GM18519 (cell line): ENCODE measurements around the gene ABCA2.

ENCODE experiments used
- ATAC-seq: cut with Tn5 transposase; IDR thresholded peaks from one replicate; pipeline ENCODE4 v1.9.1; 2021; ENCODE audit warnings: mild to moderate bottlenecking, moderate library complexity; ENCODE audit not compliant: unreplicated experiment, low FRiP score

Gene ABCA2

DNA sequence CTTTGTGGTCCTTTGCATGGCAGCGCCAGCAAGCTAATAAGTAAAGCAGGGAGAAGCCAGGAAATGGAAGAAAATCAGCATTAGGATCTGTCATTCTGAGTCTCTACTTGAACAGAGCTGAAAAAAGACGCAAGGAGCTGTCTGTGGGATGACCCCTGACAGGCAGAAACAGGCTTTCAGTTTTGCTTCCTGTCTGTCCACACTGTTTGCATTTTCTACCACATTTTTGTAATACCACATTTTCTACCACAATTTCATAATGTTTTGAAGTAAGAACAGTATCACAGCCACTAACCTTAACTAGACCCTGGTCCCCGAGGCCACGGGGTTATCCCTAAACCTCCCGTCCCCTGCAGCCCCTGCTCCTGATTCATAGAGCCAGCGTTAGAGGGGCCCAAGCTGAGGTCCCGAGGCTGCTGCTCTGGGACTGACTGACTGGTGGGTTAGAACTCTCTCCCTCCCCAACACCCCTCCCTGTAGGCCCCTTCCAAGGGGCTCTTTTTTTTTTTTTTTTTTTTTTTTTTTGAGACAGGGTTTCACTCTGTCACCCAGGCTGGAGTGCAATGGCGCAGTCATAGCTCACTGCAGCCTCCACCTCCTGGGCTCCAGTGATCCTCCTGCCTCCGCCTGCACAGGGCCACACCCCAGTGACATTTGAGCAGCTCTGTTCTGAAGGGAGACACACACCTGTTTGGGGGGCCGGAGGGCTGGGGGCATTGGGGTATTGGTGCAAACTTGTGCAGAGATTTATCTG is 27.7 kb downstream of the ABCA2 start:
- ATAC-seq, result peak; percentile 47

DNA sequence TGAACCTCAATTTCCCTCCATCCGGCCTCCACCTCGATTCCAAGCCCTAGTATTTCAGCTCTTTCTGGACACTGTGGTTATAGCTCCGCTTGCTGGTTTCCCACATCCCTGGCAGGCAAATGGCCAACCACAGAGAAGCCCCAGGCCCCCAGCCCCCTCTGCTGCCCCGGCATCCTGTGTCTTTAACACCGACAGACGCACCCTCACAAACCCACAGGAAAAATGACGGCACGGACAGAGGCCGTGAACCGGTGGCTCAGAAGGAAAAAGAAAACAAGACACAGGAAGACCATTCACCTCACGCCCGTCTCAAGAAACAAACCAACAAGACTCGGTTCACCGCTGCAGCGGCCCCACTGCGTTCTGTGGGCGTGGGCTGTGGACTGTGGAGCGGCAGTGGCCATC is 30.2 kb downstream of the ABCA2 start:
- no peak for ATAC-seq

DNA sequence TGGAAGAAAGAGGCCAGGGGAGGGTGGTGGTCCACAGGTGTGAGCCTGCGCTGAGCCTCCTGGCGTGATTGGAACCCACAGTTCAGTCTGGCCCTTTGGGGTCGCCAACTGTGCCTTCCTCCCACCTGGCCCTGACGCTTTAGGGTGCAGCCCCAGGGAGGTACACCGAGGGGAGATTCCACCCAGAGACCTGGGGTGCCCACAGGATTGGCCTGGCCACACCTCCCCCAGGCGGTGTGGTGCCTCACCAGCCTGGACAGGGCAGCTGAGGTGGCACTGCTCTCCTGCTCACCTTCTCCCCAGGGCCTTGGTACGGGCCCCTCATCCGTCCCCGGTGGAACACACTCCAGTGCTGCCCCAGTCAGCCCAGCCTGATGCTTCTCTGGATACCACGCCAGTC is 30.7 kb downstream of the ABCA2 start:
- ATAC-seq, result no peak

DNA sequence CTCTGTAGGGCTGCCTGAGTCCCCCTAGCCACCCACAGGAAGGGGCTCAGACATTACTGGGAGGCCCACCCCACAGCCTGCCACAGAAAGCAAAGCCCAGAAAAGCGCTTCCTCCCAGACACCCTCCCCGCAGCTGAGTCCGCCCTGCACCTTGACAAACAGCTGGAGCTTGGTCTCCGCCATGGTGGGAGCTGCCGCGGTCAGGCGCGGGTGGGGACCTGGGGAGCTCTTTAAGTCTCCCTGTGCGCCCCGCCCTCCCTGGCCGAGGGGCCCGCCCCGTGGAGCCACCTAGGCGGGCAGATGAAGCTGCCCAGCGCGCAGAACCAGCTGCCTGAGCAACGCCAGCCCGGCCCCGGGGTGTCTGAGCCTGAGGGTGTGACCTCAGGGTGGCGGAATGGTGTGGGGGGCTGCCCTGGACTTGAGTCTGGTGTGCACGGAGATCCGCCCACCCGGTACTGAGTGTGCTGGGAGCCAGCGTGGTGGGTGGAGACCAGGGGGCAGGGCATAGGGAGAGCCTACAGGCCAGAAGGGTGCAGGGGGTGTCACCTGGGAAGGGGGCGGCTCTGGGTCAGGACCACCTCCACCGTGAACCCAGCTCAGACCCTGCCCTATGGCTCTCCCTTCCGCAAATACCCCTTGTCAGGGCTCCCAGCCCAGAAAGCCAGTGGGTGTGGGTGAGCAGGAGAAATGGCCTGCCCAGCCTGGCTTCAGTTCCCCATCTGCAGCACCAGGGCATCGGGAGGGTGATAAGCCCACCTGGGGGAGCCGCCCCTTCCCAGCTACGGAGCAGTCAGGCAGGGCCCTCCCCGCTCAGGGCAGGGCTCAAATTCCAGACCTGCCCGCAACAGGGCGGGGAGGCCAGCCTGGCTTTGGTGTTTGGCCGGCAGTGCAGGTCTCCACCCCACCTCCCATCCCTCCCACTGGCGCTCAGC is 31.4 kb downstream of the ABCA2 start, which contains the start of gene CLIC3:
CLIC3 (minus strand) TSS at position 208 of the 932 bp plus-strand sequence; CDS start at position 183, 25 bp downstream.
- ATAC-seq, result no peak

DNA sequence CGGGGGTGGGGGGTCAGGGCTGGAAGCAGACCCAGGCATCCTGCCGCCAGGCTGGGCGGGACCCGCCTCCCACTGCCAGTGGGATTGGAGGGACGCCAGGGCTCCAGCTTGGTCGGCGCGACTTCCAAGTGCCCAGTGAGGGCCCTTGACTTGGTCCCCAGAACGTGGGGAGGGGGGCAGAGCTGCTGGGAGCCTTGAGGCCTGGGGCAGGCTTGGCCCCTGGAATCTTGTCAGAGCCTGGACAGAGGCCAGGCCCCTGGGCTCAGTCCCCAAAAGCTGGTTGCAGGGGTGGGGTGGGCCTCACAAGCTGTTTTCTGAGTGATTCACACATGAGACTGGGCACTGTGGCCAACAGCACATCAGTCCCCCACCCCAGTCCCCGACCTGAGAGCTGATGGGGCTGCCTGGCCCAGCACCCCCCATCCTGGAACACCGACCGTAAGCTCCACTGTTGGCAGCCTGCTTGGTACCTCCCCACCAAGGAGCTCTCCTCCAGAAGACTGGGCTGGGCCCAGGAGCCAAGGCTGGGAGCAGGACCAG is 32.2 kb downstream of the ABCA2 start:
- ATAC-seq, result no peak

DNA sequence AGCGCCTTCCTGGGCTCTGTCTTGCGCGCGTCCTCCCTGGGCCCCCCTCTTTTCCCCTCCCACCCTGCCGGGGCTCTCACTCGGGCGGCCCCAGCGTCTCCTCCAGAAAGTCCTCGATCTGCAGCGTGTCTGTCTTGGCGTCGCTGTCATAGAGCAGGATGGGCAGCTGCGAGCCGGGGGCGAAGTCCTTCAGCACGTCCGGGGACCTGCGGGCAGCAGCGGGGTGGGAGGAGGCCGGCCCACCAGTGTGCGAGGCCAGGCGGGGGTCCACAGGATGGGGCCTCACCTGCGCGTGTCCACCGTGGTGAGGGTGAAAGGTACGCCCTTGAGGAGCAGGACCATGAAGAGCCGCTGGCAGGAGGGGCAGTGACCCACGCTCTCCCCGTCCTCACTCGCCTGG is 32.7 kb downstream of the ABCA2 start:
- no peak for ATAC-seq

DNA sequence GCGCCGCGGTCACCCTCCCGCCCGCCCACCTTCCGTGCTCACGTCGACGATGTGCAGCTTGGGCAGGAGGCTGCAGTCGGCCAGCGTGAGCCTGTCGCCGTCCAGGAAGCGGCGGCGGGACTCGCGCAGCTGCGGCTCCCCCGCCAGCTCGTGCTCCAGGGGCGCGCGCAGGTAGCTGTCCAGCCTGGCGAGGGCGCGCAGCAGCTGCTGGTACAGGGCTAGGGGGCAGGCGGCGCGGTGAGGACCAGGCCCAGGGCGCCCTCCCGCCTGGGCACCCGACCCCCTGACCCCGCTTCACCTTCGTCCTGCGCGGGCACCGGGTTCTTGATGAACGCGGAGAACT is 33.2 kb downstream of the ABCA2 start:
- ATAC-seq, result no peak

DNA sequence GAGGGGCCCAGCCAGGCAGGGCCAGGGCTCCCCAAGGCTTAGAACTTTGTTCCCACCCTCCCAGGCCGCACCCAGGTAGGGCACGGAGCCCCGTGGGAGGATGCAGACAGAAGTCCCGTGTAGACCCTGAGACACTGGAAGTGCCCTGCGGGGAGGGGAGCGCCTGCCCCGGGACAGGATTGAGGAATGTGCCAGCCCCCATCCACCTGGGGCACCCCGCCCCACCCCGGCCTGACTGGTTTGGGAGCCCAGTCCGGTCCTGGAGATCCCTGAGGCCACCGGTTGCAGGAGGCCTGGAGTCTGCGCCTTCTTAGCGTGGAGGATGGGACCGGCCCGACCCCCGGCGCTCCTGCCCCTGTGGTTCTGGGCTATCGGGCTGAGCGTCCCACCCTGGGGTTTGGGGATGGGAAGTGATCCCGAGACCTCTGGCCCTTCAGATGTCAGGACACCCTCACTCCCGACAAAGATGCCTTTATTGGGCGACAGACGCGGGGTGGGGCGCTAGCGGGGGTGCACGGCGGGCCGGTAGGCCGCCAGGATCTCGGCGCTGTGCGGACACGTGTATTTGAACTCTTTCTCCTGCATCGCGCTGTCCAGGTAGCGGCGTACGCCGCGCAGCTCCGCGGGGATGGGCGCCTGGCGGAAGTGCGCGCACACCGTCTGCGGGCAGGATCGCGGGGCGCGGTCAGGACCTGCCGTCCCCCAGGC is 33.7 kb downstream of the ABCA2 start:
- ATAC-seq, result no peak

DNA sequence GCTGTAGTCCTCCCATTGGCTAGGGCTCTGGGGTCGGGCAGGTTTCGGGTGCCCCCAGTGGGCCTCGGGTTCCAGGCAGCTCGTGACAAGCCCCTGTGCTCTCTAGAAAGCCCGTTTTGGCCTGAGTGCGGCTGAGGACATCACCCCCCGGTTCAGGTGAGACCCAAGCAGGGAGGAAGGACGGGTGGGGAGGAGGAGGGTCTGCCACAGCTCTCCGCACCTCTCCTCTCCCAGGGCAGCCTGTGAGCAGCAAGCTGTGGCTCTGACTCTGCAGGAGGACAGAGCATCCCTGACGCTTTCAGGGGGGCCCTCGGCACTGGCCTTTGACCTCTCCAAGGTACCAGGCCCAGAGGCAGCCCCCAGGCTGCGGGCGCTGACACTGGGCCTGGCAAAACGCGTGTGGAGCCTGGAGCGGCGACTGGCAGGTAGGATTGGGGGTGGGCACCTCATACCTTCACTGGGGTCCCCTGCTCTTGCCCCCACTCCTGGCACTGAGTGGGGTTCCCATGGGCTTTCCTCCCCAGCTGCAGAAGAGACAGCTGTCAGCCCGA is 35.1 kb downstream of the ABCA2 start:
- no peak for ATAC-seq

DNA sequence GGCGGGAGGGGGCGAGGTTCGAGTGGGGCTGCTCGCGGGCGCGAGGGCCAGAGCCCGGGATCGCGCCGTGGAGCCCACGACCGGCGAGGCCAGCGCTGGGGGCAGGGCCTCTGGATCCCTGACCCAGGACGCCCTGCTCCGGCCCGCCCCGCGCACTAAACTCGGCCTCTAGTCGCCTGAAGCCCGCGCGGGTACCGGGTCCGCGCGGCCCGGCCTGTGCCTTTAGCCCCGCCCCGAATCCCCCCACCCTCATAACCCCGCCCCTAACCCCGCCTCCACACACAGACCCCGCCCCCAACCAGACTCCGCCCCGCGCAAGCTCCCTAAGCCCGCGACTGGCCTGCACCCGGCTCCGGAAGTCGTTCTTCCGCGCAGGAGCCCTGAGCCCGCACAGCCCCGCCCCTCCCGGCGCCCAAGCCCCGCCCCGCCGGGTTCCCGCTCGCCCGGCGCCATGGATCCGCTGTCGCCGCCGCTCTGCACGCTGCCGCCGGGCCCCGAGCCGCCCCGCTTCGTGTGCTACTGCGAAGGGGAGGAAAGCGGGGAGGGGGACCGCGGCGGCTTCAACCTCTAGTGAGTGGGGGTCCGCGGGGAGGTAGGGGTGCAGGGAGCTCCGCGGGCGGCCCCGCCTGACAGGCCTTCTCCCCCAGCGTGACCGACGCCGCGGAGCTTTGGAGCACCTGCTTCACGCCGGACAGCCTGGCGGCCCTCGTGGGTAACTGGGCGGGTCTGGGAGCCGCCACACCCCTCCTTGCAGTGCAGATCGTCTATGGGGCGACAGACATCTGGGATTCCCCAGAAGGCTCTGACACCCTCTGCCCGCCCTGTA is 35.8 kb downstream of the ABCA2 start, which contains the start of gene PAXX:
PAXX (plus strand) TSS at position 430 of the 826 bp plus-strand sequence; CDS start at position 452, 22 bp downstream.
- peak; percentile 53 for ATAC-seq

DNA sequence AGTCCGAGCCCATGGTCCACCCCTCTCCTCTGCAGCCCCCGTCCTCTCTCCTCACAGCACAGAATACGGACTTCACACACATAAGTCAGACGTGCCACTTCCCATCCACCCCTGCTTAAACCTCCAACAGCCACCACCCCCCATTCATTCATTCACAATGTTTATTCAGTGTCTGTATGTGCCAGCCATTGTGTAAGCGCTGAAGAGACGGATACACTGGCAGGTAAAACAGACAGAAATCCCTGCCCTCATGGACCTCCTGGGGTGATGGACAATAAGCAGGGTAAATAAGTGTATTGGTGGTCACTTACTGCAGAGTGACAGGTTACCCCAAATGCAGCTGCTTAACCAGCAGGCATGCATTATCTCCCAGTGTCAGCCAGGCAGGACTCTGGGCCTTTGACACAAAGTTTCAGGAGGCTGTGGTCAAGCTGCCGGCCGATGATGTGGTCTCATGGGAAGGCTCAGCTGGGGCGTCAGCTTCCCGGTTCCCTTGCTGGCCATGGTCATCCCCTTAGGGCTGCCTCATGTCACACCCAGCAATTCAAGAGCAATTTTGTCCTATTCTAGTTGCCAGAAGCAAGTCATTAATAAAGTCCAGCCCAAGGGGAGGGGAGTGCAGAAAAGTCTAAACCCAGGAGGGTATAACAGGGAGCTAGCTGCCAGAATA is 37.7 kb downstream of the ABCA2 start:
- ATAC-seq, result no peak

DNA sequence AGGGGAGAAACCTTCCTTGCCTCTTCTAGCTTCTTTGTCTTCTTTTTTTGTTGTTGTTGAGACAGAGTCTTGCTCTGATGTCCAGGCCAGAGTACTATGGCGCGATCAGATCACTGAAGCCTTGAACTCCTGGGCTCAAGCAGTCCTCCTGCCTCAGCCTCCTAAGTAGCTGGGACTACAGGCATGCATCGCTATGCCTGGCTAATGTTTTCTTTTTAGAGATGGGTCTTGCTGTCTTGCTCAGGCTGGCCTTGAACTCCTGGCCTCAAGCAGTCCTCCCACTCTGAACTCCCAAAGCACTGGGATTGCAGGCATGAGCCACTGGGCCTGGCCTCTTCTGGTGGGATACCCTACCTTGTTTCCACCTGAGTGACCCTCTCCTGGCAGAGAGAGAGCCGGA is 39.2 kb downstream of the ABCA2 start:
- ATAC-seq, result no peak

DNA sequence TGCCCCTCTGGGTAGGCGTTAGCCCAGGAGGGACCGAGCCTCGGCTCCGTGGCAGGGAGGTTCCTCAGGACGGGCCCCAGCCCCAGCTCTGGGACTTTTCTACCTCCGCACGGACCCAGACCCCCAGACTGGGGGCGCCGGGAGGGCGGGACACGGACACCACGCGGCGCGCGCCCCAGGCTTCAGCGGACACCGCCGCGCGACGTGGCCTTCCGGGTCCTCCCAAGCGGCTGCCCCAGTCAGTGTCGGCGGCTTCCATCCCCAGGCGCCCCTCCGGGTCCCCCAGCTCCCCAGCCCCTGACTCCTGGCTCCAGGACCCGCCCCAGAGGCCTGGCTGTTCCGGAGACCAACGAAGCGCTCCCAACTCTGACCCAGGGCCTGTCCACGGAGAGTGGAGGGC is 42.2 kb downstream of the ABCA2 start:
- no peak for ATAC-seq

DNA sequence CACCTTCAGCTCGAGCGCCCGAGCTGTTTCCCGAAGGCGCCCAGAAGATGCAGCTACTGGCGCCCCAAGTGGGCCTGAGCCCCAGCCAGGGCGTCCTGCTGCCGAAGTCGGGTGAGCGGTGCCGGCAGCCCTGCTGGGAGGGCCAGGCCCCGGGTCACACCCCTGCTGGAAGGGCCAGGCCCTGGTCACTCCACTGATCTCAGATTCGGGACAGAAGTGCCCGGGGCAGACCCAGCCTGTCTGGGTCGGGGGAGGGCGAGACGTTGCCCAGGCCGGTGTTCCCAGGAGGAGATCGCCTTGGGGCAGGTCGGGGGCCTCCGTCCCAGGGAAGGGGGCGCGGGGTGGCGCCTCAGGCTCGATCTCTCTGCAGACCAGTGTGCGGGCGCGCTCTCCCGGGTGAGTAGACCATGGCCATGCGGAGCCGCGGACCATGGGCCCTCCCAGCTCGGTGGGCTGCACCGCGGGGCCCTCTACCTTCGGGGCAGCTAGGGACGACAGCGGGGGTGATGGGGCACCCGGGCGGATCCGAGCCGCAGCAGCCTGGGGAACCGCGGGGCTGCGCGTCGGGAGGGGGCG is 42.9 kb downstream of the ABCA2 start:
- ATAC-seq, result no peak

DNA sequence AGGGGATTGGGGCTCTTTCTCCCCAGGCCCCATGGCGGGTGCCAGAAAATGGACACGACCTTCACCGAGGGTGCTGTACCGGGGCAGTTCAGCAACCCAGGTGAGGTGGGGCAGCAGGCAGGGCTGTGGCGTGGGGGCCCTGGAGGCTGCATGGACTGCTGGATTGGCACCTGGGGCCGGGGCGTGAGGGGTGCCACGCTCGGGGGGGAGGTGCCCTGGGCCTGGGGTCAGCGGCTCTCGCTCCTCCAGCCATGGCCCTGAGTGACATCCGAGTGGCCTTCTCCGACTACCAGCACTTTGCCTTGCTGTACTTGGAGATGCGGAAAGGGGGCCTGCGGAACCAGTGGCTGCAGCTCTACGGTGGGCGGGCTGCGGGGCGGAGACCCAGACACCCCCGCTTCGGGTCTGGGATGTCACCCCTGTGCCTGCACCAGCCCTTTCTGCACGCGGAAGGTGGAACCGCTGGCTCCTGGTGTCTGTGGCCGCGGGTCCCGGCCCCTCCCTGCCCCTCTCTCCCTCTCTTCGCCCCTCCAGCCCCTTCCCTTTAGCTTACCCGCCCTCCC is 43.5 kb downstream of the ABCA2 start:
- no peak for ATAC-seq

DNA sequence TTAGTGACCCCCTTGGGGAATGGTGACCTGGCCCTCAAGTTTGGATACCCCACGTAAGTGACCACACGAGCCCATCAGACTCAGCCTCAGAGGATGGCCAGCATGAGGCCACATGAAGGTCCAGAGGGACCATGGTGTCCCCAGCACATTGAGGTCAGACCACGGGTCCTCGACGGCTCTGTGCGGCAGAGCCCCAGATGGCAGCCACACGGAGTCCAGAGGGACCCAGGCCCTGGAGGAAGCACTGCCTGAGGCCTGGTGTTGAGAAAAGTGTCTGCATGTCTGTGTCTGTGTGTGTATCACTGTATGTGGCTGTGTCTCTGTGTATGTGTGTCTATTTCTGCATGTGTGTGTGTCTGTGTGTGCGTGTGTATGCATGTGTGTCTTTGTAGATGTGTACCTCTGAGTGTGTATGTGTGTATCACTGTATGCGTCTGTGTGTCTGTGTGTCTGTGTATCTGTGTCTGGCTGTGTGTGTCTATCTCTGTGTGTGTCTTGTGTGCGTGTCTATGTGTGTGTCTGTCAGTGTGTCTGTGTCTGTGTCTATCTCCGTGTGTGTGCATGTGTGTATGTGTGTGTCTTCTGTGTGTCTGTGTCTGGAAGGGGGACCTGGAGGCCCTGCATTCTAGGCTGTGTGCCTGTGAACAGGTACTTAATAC is 44.3 kb downstream of the ABCA2 start:
- no peak for ATAC-seq

DNA sequence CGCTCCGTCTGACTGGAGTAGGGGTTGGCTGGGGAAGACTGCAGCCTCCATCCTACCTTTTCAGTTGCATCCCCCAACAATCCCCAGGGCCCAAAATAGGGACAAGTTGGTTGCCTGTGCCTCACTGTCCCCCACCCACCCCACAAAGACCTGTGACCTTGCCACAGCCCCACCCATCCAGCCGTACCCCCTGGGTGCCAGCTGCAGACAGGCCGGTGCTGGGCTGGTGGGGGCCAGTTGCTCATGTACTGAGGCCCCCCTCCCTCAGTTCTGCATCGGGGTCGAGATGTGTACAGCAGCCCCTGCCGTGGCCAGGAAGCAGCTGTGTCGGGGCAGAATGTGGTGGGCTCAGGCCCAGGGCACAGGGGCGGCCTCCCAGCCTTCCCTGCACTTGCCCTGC is 44.9 kb downstream of the ABCA2 start:
- ATAC-seq, result no peak
